NCI-H2227 treated with DMSO at 0.1 percent for 48 hours (cell line): ENCODE results near the gene KDELR3.

Experiments
- DNase-seq: peaks from one replicate; lab custom pipeline; 2025; lab: John Stamatoyannopoulos, UW

Gene KDELR3

GRCh38 chr22:38484244-38484643 lies 16.3 kb downstream of the KDELR3 start:
- no peak for DNase-seq

DNA sequence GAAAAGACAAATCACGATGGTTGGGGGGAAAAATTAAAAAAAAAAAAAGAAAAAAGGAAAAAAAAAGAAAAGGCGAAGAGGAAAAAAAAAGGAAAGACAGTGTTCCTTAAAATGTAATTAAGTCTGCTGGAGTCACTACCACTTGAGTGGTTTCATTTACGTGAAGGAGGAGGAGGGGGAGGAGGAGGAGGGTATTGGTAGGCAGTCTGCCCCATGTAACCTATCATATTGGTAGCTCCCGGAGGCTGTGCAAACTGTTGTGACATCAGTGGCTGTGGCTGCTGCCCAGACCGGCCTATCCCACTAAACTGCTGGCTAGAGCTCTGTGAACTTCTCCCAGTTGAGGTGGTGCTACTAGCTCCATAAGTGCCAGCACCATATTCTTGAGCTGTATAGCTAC lies 17.9 kb downstream of the KDELR3 start:
- no peak for DNase-seq

- no peak for DNase-seq
Observed at GRCh38 chr22:38487946-38488345, 20.1 kb downstream of the KDELR3 start.

GRCh38 chr22:38489142-38489541 lies 21.2 kb downstream of the KDELR3 start:
- DNase-seq, result no peak

- DNase-seq, result peak; percentile 71
Observed at GRCh38 chr22:38489561-38490145, 21.8 kb downstream of the KDELR3 start.

- DNase-seq, result no peak
Observed at GRCh38 chr22:38490475-38490874, 22.6 kb downstream of the KDELR3 start.

DNA sequence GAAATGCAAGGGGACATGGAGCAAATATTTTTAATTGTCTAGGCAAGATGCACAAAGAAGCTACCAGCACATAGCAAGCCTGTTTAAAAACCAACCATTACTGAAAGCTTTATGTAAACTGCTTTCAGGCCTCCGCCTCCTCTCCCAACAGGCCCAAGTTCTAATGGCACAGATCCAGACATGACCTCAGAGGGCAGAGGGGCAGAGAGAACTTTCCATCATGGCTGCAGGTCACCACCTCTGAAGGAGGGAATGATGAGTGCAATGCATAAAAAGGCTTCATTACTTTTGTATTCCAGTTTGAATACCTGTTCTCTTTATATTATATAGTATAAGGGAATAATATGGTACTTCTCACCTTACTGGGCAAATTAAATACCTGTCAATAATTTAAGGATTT lies 23.0 kb downstream of the KDELR3 start:
- no peak for DNase-seq

GRCh38 chr22:38491707-38492348 lies 23.9 kb downstream of the KDELR3 start:
- no peak for DNase-seq

DNA sequence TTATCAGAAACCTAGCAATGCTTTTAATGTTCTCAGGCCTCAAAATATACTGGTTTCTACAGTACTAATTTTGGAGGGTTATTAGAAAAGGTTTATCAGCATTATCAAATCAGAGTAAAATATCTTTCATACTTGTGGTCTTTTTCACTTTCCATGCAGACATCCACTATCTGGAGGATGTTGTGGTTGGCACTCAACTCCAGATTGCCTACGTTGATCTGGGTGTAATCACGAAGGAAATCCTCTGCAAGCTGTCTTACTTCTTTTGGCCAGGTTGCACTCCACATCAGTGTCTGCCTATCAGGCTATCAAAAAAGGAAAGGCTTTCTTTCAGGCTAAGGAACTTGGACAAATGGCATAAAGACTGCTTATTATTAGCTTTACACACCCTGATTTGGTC lies 26.6 kb downstream of the KDELR3 start:
- no peak for DNase-seq

GRCh38 chr22:38494939-38495338 lies 27.0 kb downstream of the KDELR3 start:
- DNase-seq, result no peak

DNA sequence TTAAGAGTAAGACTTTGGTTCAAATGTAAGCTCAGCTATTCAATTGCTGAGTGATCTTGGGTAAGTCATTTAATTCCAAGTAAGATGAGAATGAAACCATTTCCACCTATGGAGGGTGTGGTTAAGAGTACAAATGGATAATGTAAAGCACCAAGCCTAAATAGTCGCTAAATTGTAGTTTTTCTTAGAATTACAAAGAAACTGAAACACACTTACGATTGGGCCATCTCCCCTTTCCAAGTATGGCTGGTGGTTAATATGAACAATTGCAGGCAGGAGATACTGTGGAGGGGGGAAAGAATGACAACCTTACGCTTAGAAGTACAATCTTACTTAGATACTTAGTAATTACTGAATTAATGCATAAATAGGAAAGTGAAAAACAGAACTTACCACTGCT lies 30.0 kb downstream of the KDELR3 start:
- DNase-seq, result no peak

DNA sequence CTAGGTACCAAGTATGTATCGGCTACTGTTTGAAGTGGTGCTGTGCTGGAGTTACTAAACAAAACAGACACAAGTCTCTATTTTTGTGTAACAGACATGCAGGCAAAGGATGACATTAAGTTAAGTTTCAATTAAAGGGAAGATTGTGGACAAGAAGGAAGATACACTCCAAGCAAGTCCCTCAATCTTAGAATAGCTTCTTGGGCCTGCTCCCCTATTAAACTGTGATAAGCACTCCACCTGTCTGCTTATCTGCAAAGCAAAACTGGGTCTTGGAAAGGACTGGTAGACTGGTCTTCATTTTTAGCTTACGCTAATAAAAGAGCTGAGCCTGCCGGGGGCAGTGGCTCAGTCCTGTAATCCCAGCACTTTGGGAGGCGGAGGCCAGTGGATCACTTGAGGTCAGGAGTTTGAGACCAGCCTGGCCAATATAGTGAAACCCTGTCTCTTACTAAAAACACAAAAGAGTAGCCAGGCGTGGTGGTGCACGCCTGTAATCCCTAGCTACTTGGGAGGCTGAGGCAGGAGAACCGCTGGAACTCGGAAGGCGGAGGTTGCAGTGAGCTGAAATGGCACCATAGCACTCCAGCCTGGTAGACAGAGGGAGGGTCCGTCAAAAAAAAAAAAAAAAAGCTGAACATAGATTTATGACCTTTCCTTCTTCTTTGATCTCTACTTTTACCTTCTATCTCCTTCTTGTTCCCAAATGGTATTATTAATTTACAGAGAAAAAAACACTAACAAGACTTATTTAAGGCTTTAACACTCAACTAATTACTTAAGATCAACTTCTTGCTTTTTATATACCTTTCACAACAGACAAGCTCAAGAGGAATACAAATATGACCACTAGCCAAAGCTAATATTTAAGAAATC lies 34.1 kb downstream of the KDELR3 start:
- no peak for DNase-seq

GRCh38 chr22:38503021-38503420 lies 35.1 kb downstream of the KDELR3 start:
- DNase-seq, result no peak

- DNase-seq, result peak; percentile 21
Observed at GRCh38 chr22:38504731-38505540, 37.0 kb downstream of the KDELR3 start.

GRCh38 chr22:38505541-38506117 lies 37.7 kb downstream of the KDELR3 start:
- DNase-seq, result no peak

DNA sequence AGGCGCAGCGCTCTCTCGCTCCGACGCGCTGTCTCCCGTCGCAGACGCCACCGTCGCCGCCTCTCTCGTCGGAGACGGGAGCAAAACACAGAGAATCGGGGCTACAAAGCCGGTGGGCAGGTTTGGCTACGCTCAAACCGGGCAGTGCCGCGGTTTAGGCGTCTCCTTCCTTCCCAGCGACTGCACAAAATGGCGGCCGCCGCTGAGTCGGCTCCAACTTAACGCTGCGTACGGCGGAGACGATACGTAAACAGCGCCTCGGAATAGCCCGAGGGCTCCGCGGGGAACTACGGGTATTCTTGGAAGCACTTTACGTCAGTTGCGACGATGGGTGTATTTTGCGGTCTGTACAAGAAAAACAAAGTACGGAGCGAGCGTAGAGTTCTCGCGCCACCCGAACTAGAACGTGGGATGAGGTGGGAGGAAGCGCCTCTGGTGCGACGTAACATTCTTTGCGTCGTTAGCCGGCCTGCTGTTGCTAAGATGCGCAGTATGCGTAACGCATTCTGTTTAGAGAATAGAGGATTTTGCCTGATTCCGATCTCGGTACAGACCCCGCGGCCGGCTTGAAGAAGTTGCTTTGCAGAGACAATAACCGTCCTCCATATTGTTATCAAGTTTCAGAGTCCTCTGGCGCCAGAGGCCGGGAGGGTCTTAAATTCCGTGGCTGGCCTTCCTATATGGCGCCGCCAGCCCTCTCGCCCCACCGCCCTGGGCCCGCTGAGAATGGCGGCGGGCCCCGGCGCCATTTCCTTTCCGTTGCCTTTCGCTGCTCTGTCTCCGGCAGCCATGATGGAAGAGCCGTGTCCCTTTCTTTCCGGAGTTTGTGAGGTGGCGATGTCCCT lies 38.4 kb downstream of the KDELR3 start, which contains the start of gene DDX17:
TSS of gene DDX17 (minus strand) at position 194 of the 845 bp plus-strand sequence.
- peak; percentile 96 for DNase-seq

DNA sequence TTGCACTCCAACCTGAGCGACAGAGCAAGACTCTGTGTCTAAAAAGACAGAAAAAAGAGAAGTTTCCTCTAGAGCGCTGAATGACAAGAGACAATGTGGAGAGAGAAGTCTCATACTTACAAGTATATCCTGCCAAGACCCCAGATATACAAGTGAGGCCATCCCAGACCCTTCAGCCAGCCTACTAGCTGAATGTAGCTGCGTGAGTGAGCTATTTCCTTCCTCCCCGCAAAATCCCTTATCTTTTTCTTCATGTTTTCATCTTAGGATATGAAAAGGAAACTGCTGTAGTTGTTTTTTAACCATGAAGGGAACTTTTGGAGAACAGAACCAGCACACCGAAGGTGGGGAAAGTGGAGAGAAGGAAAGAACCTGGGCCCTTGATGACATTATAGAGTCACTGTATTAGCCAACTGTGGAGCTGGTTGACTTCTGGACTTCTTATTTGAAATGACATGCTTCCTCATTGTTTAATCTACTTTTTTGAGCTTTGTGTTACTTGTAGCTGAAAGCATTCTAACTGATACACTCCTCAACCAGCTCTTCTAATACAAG lies 42.6 kb downstream of the KDELR3 start:
- DNase-seq, result no peak

DNA sequence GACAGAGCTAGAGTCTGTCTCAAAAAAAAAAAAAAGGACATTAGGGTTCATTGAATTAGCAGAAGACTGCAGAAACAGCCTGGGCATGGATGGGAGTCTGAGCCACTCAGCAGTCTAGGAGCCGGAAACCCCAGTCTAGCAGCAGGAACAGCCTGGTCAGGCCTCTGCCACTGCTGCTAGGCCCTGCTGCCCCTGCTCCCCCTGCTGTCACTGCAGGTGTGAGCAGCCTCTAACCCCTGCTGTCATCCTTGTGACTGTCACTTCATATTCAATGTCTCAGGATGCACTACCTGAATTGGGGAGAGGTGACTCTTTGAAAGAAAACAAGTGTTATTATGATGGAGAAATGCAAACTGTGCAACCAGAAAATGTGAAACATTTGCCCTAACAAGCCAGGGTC lies 45.2 kb downstream of the KDELR3 start:
- no peak for DNase-seq

DNA sequence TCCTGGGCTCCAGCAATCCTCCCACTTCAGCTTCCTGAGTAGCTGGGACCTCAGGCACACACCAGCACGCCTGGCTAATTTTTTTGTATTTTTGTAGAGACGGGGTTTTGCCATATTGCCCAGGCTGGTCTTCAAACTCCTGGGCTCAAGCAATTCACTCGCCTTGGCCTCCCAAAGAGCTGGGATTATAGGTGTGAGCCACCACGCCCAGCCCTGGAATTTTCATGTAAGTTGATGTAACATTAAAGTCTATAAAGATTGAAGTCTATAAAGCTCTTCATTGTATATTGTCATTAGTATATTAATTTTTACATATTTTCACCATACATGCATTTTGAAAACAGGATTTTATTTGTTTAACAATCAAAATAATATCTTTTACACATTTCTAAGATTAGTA lies 50.7 kb downstream of the KDELR3 start:
- DNase-seq, result no peak

GRCh38 chr22:38519453-38520250 lies 51.8 kb downstream of the KDELR3 start:
- no peak for DNase-seq
